MCF 10A (cell line): ENCODE measurements around the gene IVL. TPM values are rescaled to one million over a fixed set of nuclear protein-coding genes. Genes with fewer than 3 reads are reported as not detected.

Experiments
- BruUV-seq: library from RNA; stranded (reverse); fragments of 400-500 nt; replicated peaks from 2 replicates; lab custom pipeline; 2021; lab: Mats Ljungman, UMichigan
- CTCF ChIA-PET: fragments of 300-600 bp; sonication (Branson Sonifier 250); formaldehyde crosslinking; extraction: SDS; loops from one replicate; lab custom pipeline; 2021; ENCODE audit warnings: antibody characterized with exemption, inconsistent platforms; lab: Yijun Ruan, JAX
- POLR2A ChIA-PET: fragments of 300-600, 350-650 bp; sonication (Branson Sonifier 250); formaldehyde crosslinking; extraction: SDS; loops from one replicate; lab custom pipeline; 2020; ENCODE audit warnings: antibody characterized with exemption, inconsistent platforms; lab: Yijun Ruan, JAX
- DNase-seq: peaks from one replicate; pipeline ENCODE4 v3.0.0-alpha.2; 2018; ENCODE audit not compliant: unreplicated experiment
- H3K27ac Mint-ChIP-seq: one replicate; pipeline ENCODE4 v1.8.0; 2022; ENCODE audit warnings: mild to moderate bottlenecking, low read depth, mixed read lengths; ENCODE audit not compliant: unreplicated experiment
- H3K27me3 Mint-ChIP-seq: one replicate; pipeline ENCODE4 v1.8.0; 2022; ENCODE audit warnings: mixed read lengths; ENCODE audit not compliant: insufficient read depth, unreplicated experiment
- H3K36me3 Mint-ChIP-seq: one replicate; pipeline ENCODE4 v1.8.0; 2022; ENCODE audit warnings: mild to moderate bottlenecking, moderate library complexity, mixed read lengths; ENCODE audit not compliant: insufficient read depth, unreplicated experiment
- H3K4me1 Mint-ChIP-seq: one replicate; pipeline ENCODE4 v1.8.0; 2022; ENCODE audit warnings: mixed read lengths; ENCODE audit not compliant: insufficient read depth, unreplicated experiment
- H3K4me3 Mint-ChIP-seq: one replicate; pipeline ENCODE4 v1.8.0; 2022; ENCODE audit warnings: mild to moderate bottlenecking, moderate library complexity, mixed read lengths; ENCODE audit not compliant: unreplicated experiment
- H3K9me3 Mint-ChIP-seq: one replicate; pipeline ENCODE4 v1.8.0; 2022; ENCODE audit warnings: mixed read lengths; ENCODE audit not compliant: unreplicated experiment
- CTCF ChIP-seq: fragments of 200-600 bp; IDR thresholded peaks from one replicate; pipeline ENCODE4 v1.8.0; 2022; ENCODE audit warnings: antibody characterized with exemption, mild to moderate bottlenecking; ENCODE audit not compliant: unreplicated experiment
- intact Hi-C: fragments of 100-400 bp; cut with micrococcal nuclease; formaldehyde crosslinking; loops from 2 replicates; pipeline ENCODE4 v1.14.1; 2022
- total RNA-seq: library from RNA; stranded (reverse); gene quantifications from 2 replicates; pipeline ENCODE4 v1.2.3, GENCODE V29; 2022

IVL gene
- total RNA-seq, 1 experiment from 2014 or later: 0.33 TPM

- no peak overlapping the region for H3K4me3 Mint-ChIP-seq
- no peaks in the 10 kb centered on the region for H3K36me3 Mint-ChIP-seq
- intact Hi-C loops: no loop called here
- ChIA-PET CTCF (interaction anchor here (0.7 to 5.3 kb wide), 8 partner anchors 21 to 506 kb away, joined by 3 to 46 read pairs (median 4); no protein-coding TSS in a partner anchor), POLR2A (interaction anchor here (0.6 to 1.7 kb wide), 4 partner anchors 10 to 480 kb away, joined by 3 to 6 read pairs (median 3); no protein-coding TSS in a partner anchor)
- peak overlapping the region; percentile 89 for H3K27ac Mint-ChIP-seq
- no TSS peak for BruUV-seq
- no peak for TF ChIP-seq CTCF
- H3K27me3 Mint-ChIP-seq: no peaks in the 10 kb centered on the region
- no peaks in the 10 kb centered on the region for H3K9me3 Mint-ChIP-seq
- H3K4me1 Mint-ChIP-seq: peaks cover 28% of the 10 kb centered on the region
- peak; percentile 58 for DNase-seq
These were observed 3.5 kb upstream of the IVL start for GRCh38 chr1:152904688-152905440.

GRCh38 chr1:152906023-152906565 is 2.3 kb upstream of the IVL start:
- CTCF ChIA-PET: interaction anchor here (0.5 to 5.3 kb wide), 9 partner anchors 10 to 266 kb away, joined by 3 to 46 read pairs (median 3); partner anchors contain the start of genes SMCP and SPRR2D
- peak overlapping the region; percentile 89 for H3K27ac Mint-ChIP-seq
- H3K9me3 Mint-ChIP-seq: no peaks in the 10 kb centered on the region
- peaks cover 28% of the 10 kb centered on the region for H3K4me1 Mint-ChIP-seq
- DNase-seq: peak; percentile 81
- H3K27me3 Mint-ChIP-seq: no peaks in the 10 kb centered on the region
- intact Hi-C loops: loop anchor here (1.0 kb wide), 1 partner anchor 35 kb away; no protein-coding TSS in a partner anchor
- TF ChIP-seq CTCF: no peak
- no TSS peak for BruUV-seq
- H3K4me3 Mint-ChIP-seq: no peak overlapping the region
- POLR2A ChIA-PET: interaction anchor here (0.7 to 1.7 kb wide), 5 partner anchors 10 to 286 kb away, joined by 3 to 6 read pairs (median 3); no protein-coding TSS in a partner anchor
- H3K36me3 Mint-ChIP-seq: no peaks in the 10 kb centered on the region

- intact Hi-C loops: no loop called here
- ChIA-PET CTCF (interaction anchor here (0.5 to 5.7 kb wide), 7 partner anchors 10 to 287 kb away, joined by 3 to 42 read pairs (median 6); no protein-coding TSS in a partner anchor), POLR2A (interaction anchor here (1.2 kb wide), 1 partner anchor 122 kb away, joined by 3 read pairs; the partner anchor contains the start of gene SPRR1B)
- no peak overlapping the region for H3K27ac Mint-ChIP-seq
- H3K36me3 Mint-ChIP-seq: no peaks in the 10 kb centered on the region
- peaks cover 39% of the 10 kb centered on the region for H3K4me1 Mint-ChIP-seq
- no TSS peak for BruUV-seq
- TF ChIP-seq CTCF: no peak
- H3K9me3 Mint-ChIP-seq: no peaks in the 10 kb centered on the region
- no peaks in the 10 kb centered on the region for H3K27me3 Mint-ChIP-seq
- DNase-seq: no peak
- H3K4me3 Mint-ChIP-seq: no peak overlapping the region
These were observed 860 bp downstream of the IVL start for GRCh38 chr1:152909206-152909605.

GRCh38 chr1:152912471-152912870 is 4.1 kb downstream of the IVL start:
- peak overlapping the region; percentile 1 for H3K27ac Mint-ChIP-seq
- no peak overlapping the region for H3K4me3 Mint-ChIP-seq
- no peak for TF ChIP-seq CTCF
- ChIA-PET POLR2A (no interaction called here), CTCF (interaction anchor here (0.6 to 5.7 kb wide), 8 partner anchors 10 to 321 kb away, joined by 3 to 44 read pairs (median 8); no protein-coding TSS in a partner anchor)
- DNase-seq: no peak
- no peaks in the 10 kb centered on the region for H3K36me3 Mint-ChIP-seq
- BruUV-seq: no TSS peak
- intact Hi-C loops: no loop called here
- no peaks in the 10 kb centered on the region for H3K27me3 Mint-ChIP-seq
- peaks cover 11% of the 10 kb centered on the region for H3K4me1 Mint-ChIP-seq
- H3K9me3 Mint-ChIP-seq: peaks cover 13% of the 10 kb centered on the region
